ENCODE data around the gene CELF1.

CELF1 gene

DNA sequence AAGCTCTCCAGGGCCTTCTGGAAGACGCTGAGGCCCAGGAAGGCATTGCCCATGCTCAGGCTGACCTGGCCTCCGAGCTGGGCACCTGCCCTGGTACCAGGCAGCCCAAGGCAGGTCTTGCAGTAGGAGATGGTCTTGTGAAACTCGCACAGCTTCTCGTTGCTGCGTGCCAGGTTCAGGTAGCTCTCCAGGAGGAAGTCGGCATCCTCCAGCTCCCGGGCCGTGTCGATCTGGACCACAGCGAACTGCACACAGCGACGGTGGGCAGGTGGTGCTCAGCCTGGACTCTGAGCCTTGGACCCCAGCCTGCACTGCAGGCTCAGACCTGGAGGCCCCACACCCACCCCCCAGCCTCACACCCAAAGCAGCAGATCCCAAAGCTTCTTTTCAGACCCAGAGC is 105.0 kb downstream of the CELF1 start:
- no peak for DNase-seq (ENCODE audit: low read depth, low spot score)

DNA sequence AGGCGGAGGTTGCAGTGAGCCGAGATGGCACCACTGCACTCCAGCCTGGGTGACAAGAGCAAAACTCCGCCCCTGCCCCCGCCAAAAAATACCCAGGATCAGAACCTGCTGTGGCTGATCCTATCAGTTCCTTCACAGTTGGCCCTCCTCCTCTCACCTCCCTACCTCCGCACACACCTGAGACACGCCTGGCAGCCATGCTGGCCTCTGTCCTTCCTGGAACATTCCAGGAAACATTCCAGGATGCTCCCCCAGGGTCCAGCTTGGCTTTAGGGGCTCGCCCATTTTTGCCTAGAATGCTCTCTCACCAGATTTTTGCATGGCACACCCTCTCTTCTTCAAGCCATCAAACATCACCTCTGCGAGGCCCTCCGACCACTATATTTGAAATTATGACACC is 106.1 kb downstream of the CELF1 start:
- no peak for DNase-seq (ENCODE audit: low read depth, low spot score)

DNA sequence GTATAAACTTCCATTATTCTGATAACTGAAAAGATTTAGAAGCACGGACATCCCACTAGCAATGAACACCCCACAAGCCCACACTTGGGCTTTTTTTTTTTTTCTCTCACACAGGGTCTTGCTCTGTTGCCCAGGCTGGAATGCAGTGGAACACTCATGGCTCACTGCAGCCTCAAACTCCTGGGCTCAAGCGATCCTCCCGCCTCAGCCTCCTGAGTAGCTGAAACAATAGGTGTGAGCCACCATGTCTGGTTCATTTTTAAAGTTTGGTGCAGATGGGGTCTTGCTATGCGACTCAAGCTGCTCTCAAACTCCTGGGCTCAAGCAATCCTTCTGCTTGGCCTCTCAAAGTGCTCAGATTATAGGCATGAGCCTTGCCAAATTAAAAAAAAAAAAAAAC is 107.1 kb downstream of the CELF1 start:
- no peak for DNase-seq (ENCODE audit: low read depth, low spot score)

DNA sequence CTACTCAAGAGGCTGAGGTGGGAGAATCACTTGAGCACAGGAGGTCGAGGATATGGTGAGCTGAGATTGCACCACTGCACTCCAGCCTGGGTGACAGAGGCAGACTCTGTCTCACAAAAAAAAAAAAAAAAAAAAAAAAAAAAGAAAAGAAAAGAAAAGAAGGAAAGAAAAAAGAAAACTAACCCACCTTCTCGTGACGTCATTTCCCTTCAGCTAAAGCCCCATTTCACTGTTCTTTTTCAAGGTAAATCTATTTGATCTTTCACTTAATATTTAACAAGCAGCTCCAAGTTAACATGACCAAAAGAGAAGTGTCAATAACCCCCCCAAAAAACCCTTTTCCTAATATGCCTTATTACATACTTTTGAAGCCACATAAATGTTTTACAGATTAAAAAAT is 109.1 kb downstream of the CELF1 start:
- no peak for DNase-seq (ENCODE audit: low read depth, low spot score)

DNA sequence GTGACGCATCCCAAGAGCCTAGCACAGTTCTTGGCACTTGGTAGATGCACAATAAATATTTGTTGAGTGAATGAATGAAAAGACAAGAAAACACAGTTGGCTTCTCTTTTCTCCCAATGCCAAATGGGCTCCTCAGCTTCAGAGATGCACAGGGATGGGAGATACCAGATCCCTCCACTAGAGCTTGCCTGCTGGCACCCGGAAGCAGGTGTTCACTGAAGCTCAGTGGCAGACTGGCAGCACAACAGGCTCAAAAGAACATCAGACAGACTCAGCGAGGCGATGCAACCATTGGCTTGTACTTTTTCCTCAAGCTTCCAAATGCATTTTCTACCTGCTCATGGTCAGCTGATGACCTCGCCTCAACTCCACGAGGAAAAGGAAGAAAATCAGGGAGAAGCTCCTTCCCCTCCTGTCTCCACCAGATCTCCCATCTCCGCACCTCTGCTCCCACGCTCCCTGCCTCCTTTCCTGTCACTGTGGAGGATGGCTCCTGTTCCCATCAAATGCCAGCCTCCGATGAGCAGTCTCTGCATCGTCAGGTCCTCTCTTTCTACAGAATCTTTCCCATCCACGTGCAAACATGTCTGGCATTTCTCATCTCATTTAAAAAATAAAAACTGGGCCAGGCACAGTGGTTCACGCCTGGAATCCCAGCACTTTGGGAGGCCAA is 109.8 kb downstream of the CELF1 start:
- DNase-seq (ENCODE audit: low read depth, low spot score), result no peak

DNA sequence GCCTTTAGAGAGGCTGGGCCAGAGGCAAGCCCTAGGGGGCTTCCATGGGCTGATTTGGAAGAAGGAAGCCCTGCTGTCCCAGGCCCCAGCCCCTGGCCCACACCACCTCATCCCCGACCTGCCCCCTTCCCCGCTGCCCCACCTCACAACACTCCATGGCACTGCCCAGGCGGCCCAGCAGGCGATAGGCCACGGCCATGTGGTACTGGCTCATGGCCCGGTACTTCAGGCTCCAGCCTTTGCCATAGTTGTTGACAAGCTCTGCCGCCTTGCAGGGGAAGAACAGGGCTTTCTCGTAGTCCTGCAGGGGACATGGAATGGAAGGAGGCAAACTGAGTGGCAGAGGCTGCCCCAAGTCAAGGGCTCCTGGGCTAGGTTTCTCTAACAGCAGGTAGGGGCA is 110.4 kb downstream of the CELF1 start:
- DNase-seq (ENCODE audit: low read depth, low spot score), result no peak

DNA sequence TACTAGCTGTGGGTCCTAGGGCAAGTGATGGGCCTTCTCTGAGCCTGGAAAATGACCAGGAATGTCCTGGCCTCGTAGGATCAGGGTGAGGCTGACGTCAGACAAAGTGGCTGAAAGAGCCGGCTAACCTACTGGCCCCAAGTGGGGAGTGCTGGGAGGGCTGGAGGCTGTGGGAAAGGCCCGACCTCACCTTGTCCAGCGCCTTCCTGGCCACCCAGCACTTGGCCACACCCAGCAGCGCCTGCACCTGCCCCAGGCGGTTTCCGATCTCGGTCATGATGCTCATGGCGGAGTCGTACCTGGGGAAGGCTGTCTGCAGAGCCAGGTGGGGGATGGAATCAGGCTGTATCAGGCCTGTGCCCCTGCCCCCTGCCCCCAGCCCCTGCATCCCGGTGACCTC is 111.5 kb downstream of the CELF1 start:
- DNase-seq (ENCODE audit: low read depth, low spot score), result no peak

DNA sequence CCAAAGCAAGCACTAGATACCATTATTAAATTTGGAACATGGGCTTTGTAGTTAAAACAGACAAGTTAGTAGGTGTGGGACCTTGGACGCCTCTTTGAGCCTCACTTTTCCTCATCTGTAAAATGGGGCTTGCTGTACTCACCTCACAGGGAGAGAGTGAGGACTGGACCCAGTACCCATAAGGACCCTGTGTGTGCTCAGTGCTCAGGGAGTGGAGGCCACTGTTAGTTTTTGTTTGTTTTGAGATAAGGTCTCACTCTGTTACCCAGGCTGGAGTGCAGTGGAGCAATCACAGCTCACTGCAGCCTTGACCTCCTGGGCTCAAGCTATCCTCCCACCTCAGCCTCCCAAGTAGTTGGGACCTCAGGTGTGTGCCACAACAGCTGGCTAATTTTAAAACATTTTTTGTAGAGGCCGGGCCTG is 112.9 kb downstream of the CELF1 start:
- no peak for DNase-seq (ENCODE audit: low read depth, low spot score)

DNA sequence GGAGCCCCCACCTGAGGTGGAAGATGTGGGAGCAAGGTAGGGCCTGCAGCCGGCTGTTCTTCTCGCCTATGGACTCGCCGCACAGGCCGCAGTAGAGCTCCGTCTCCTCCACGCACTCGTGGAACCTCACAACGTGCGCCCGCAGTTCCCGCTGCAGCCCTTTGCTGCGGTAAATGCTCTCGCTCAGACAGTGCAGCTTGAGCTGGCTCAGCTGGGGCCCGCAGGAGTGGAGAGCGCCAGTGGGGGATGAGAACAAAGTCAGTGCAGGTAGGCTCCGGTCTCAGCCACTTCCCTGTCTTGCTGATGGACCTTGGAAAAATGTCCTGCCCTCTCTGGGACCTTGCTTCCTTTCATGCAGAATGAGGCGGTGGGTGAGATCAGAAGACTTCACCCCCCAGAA is 114.2 kb downstream of the CELF1 start:
- DNase-seq (ENCODE audit: low read depth, low spot score), result no peak

DNA sequence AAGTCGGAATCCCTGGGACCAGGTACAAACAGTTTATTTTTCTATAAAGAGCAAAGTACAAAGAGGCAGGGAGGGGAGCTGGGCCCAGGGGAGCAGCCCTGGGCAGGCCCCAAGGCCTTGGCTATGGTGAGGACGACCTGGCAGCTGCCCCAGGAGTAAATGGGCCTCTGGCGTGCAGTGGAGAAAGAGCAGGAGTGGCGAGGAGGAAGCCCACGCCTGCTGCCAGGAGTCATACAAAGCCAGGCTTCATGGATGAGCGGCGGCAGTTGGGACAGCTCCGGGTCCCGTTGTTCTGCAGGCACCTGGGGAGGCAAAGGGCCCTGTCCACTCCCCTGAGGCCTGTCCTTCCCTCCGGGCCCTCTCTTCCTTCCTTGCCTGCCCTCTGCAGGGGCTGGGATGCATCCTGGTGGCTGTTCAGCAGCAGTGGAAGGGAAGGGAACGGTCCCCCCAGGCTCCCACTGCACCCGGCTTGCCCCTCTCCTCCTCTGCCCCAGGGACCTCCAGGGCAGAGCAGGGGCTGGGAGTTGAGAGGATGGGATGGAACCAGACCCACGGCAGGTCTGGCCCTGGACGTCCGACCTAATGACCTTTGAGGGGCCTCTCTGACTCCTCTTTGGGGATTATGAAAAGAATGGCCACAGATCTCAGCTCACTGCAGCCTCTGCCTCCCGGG is 115.0 kb downstream of the CELF1 start:
- DNase-seq (ENCODE audit: low read depth, low spot score), result no peak

DNA sequence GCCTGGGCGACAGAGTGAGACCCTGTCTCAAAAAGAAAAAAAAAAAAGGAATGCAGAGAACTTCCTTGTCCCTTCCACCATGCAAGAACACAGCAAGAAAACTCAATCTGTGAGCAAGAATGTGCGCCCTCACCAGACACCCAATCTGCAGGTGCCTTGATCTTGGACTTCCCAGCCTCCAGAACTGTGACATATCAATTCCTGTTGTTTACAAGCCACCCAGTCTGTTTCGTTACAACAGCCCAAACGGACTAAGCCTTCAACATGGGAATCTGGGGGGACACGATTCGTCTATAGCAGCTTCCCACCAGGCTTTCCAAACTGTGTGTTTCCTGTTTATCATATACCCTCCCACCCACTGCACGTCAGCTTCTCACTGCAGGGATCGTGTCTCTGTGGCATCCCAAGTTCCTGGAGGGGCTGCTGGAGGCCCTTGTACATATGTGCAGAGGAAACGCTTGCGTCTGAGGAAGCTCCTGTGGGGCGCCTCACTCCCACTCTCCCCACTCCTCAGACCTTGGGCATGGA is 115.7 kb downstream of the CELF1 start:
- DNase-seq (ENCODE audit: low read depth, low spot score), result no peak

DNA sequence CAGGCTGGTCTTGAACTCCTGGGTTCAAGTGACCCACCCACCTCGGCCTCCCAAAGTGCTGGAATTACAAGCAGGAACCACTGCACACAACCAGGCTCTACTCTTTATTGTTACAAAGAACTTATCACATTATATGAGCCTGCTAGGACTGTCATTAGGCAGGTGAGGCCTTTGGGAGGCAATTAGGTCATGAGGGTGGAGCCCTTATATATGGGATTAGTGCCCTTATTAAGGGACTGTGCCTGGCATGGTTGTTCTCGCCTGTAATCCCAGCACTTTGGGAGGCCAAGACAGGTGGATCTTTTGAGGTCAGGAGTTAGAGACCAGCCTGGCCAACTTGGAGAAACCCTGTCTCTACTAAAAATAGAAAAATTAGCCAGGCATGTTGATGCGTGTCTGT is 116.2 kb downstream of the CELF1 start:
- no peak for DNase-seq (ENCODE audit: low read depth, low spot score)

DNA sequence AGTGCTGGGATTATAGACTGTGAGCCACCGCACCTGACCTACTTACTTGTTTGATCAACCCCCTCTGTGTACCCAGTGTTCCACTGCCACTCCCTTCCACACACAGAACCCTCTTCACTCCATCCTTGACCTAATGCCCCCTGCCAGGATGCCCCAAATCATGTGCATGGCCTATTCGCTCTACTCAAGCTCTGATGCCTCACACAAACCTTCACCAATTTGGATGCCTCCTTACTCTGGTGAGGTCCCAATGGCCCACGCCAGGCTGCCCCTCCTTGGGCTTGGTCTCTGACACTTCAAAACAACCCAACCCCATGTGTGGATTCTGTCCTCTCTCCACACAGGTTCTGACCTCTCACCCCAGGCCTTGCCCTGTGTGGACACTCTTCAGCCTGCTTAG is 117.2 kb downstream of the CELF1 start:
- no peak for DNase-seq (ENCODE audit: low read depth, low spot score)

DNA sequence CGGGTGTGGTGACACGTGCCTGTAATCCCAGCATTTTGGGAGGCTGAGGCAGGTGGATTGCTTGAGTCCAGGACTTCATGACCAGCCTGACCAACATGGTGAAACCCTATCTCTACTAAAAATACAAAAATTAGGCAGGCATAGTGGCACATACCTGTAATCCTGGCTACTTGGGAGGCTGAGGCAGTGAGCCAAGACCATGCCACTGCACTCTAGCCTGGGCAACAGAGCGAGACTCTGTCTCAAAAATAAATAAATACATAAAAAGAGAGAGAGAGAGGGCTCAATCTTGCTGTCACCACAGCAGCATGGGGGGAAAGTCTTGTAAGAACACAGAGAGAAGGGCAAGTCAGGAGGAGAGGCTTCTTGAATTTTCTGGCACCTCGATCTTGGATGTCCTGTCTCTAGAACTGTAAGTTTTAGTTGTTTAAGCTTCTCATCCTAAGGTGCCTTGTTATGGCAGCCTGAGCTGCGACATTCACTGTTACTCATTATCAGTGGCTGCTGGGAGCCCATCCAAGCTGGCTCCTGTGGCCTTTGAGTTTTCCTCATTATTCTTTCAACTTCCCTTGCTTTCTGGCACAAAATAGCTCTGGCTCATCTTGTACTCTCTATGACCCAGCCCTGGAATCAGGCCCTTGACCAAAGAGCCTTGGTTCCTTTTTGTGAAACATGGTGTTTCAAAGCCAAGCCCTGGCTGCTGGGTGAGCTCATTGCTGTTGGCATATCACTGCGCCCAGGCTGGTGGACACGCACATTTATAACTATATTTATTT is 118.7 kb downstream of the CELF1 start:
- DNase-seq (ENCODE audit: low read depth, low spot score), result no peak

DNA sequence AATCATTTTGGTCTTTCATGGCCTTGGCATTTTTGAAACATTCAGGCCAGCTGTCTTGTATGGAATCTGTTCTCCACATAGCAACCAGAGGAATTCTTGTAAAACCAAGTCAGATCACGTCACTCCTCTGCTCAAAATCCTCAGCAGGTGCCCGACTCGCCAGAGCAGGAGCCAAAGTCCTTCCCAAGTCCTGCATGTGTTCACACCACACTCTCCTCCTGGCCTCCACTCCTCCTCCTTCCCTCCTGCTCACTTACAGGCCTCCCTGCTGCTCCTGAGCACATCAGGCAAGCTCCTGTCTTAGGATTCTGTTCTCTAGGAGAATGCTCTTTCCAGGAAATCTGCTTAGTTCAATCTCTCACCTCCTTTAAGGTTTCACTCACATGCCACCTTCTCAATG is 119.8 kb downstream of the CELF1 start:
- no peak for DNase-seq (ENCODE audit: low read depth, low spot score)

DNA sequence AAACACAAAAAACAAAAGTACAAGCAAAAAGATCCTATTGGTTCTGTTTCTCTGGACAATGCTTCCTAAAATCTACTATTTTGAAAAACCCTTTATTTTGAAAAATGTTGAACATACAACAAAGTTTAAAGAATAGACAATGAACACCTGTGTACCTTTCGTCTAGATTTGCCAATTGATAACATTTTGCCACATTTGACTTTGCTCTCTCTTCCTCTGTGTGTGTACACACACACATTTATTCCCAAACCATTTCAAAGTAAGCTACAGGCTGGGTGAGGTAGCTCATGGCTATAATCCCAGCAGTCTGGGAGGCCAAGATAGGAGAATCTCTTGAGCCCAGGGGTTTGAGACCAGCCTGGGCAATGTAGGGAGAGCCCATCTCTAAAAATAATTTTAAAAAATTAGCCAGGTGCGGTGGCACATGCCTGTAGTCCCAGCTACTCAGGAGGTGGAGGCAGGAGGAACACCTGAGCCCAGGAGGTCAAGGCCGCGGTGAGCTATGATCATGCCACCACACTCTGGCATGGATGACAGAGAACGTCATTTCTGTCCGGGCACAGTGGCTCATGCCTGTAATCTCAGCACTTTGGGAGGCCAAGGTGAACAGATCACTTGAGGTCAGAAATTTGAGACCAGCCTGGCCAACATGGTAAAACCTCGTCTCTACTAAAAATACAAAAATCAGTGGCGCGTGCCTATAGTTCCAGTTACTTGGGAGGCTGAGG is 121.4 kb downstream of the CELF1 start:
- DNase-seq (ENCODE audit: low read depth, low spot score), result no peak

DNA sequence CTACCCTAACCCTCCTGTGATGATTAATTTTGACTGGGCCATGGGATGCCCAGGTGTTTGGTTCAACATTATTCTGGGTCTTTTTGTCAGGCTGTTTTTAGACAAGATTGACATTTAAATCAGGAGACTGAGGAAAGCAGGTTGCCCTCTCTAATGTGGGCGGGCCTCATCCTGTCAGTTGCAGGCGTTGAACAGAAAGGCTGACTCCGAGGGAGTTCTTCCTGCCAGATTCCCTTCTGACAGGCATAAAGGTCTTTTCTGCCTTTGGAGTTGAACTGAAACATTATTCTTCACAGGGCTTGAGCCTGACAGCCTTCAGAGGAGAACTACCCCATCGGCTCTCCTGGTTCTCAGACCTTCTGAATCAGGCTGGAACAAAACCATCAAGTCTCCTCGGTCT is 122.4 kb downstream of the CELF1 start:
- DNase-seq (ENCODE audit: low read depth, low spot score), result no peak

DNA sequence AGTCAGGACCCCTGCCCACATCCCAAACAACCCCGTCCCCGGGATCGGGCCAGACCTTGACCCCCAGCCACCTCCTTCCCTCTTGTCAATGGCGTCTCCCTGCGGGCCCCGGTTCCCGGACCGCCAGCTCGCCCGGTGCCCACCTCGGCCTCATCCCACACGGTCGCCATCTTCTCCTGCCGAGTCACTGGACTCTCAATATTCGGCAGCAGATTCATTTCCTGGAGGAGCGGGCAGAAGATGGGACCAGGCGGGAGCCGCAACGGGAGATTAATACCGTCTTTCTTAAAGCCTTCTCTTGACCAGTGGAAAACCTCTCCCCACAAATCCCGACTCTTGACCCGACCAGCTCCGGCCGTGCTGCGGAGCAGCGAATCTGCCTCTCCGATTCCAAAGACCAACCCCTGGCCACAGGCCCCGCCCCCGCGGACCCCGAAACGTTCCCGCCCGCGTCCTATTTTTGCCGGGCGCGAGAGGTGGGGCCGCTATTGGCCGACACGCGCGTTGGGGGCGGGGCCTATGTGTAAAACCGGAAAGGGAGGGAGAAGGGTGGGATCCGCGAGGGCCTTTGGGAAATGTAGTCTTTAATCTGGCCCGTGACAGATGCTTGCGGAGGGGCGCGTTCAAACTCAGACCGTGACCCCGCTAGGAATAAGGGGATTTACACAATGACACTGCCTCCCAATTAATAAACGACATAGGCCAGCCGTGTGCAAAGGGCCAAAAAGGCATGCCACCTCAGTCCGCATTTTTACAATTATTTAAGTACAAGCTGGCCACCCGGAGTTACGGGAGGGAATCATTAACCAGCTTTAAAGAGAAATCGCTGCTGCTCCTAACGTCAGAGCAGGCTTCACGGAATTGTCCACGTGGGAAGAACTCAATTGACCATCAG is 126.6 kb downstream of the CELF1 start, which contains the start of gene PSMC3:
TSS of gene PSMC3 (minus strand) at position 378 of the 895 bp plus-strand sequence. CDS start at position 218, 160 bp downstream.
- DNase-seq (ENCODE audit: low read depth, low spot score), result peak; percentile 99

DNA sequence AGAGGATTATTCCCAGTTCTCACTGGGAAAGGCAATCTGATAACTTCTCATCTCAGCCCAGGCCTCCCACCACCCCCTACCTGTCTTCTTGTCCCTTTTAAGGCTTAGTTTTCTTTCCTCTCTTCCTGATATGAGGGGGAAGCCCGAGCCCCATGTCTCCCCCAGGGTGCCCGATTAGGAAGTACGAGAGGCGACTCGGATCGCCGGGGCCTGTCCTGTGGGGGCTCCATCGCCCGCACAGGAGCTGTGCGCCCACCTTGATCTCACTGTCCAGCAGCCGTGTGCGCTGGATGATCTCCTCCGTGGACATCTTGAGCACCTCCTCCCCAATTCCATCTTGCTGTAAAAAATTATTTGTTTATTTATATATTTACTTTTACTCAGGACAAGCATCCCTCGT is 127.3 kb downstream of the CELF1 start:
- DNase-seq (ENCODE audit: low read depth, low spot score), result no peak

DNA sequence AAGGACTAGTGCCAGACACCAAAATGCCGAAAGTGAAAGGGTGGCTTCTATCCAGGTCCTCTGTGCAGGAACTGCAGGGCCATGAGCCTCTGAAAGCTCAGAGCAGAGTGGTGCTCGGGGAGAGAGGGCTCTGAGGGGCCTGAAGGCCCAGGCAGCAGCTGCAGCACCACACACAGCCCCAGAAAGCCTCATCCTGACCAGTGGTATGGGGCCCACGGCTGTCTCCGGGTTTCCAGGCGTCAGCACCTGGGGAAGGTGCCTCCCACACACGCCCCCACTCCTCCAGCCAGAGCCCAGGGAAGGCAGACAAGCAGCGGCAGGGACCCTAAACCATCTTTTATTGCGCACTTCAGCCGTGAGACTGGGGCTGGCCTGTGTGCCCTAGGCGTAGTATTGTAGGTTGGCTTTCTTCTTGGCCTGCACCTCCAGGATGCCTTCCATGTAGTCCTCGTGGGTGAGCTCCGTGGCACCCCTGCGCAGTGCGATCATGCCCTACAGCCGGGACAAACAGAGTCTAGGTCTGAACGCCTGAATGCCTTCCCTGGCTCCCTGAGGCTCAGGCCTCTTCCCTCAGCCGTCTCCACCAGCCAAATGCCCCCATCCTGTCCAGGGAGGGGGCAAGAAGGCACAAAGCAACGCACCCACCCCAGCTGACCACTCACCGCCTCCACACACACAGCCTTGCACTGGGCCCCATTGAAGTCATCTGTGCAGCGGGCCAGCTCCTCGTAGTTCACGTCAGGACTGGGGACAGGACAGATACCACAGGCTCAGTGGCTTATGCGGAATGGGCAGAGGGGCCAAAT is 134.3 kb downstream of the CELF1 start:
- no peak for DNase-seq (ENCODE audit: low read depth, low spot score)
